ENCODE measurements around the gene SOCS1. TPM values are rescaled to one million over a fixed set of nuclear protein-coding genes. Genes with fewer than 3 reads are reported as not detected.

The SOCS1 gene
- total and polyA plus RNA-seq, 2 experiments from 2014 or later, result 13.1 to 18.6 TPM

DNA sequence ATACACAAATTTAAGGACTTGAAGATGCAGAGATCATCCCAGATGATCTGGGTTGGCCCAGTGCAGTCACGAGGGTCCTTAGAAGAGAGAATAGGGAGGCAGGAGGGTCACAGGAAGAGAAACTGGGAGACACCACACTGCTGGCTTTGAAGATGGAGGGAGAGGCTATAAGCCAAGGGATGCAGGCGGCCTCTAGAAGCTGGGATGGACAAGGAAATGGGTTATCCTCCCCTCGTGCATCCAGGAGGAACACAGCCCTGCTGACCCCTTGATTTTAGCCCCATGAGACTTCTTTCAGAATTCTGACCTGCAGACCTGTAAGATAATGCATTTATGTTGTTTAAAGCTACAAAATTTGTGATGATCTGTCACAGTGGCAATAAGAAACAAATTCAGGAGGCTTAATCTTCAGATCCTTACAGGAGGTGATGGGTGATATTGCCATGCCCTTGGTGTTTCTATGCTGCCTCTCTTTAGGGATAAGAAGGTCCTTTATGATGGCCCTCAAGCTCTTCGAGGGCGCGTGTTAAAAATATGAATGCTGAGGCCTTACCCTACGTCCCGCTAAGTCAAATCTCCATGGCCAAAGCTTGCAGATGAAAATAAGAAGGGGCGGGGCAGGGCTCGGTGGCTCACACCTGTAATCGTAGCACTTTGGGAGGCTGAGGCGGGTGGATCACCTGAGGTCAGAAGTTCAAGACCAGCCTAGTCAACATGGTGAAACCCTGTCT, 21.8 kb upstream of the SOCS1 start:
- Histone ChIP-seq H2AFZ (no peak overlapping the region), H3K27ac (no peak overlapping the region), H3K27me3 (no peaks in the 10 kb centered on the region), H3K4me3 (no peak overlapping the region), H3K4me2 (no peak overlapping the region), H3K4me1 (ENCODE audit: insufficient read depth) (peaks cover 15% of the 10 kb centered on the region), H3K9me2 (replicated peaks; ENCODE audit: insufficient read depth) (no peaks in the 10 kb centered on the region), H3K9me3 (ENCODE audit: low read depth) (no peaks in the 10 kb centered on the region), H3K36me3 (replicated peaks; ENCODE audit: insufficient read depth, low read depth) (no peaks in the 10 kb centered on the region), H4K20me1 (ENCODE audit: insufficient read depth, poor library complexity, severe bottlenecking) (no peaks in the 10 kb centered on the region), H3K79me2 (no peaks in the 10 kb centered on the region)
- WGBS (ENCODE audit: low lambda C conversion rate, missing lambda C conversion rate), result 90% methylated on average over 12 of the region's 12 CpGs
- no peak for DNase-seq (ENCODE audit: low spot score)
- TF ChIP-seq, protein P1, sequence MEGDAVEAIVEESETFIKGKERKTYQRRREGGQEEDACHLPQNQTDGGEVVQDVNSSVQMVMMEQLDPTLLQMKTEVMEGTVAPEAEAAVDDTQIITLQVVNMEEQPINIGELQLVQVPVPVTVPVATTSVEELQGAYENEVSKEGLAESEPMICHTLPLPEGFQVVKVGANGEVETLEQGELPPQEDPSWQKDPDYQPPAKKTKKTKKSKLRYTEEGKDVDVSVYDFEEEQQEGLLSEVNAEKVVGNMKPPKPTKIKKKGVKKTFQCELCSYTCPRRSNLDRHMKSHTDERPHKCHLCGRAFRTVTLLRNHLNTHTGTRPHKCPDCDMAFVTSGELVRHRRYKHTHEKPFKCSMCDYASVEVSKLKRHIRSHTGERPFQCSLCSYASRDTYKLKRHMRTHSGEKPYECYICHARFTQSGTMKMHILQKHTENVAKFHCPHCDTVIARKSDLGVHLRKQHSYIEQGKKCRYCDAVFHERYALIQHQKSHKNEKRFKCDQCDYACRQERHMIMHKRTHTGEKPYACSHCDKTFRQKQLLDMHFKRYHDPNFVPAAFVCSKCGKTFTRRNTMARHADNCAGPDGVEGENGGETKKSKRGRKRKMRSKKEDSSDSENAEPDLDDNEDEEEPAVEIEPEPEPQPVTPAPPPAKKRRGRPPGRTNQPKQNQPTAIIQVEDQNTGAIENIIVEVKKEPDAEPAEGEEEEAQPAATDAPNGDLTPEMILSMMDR (IDR thresholded peaks at IDR 0.05; ENCODE audit: poor library complexity), result no peak
- TF ChIP-seq EZH2phosphoT487 (IDR thresholded peaks at IDR 0.05; ENCODE audit: low read depth, severe bottlenecking, unreplicated experiment) (no peak), EZH2 (IDR thresholded peaks at IDR 0.05; ENCODE audit: borderline replicate concordance) (no peak)

DNA sequence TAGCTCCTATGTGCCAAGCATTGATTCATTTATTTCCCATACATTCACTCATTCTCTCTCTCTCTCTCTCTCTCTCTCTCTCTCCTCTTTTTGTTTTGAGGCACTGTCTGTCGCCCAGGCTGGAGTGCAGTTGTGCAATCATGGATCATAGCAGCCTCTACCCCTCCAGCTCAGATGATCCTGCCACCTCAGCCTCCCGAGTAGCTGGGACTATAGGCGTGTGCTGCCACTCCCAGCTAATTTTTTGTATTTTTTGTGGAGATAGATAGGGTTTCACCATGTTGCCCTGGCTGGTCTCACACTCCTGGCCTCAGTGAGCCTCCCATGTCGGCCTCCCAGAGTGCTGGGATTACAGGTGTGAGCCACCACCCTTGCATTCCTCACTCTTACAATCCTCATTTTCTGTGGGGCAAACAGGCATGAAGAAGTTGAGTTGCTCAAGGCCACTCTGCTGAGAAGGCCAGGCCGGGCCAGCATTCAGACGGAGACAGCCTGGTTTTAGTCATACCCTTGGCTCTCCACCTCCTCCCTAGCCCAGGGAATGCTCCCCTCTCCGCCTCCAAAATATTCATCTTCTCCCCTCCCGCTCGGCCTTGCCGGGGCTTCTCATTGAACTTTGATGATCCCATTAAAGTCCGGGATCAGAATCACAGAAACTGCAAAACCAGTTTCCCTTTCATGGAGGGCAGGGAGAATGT, 21.0 kb upstream of the SOCS1 start:
- Histone ChIP-seq H3K36me3 (replicated peaks; ENCODE audit: insufficient read depth, low read depth) (no peaks in the 10 kb centered on the region), H3K9me3 (ENCODE audit: low read depth) (no peaks in the 10 kb centered on the region), H3K27me3 (no peaks in the 10 kb centered on the region), H4K20me1 (ENCODE audit: insufficient read depth, poor library complexity, severe bottlenecking) (no peaks in the 10 kb centered on the region), H3K4me2 (no peak overlapping the region), H3K4me1 (ENCODE audit: insufficient read depth) (peaks cover 15% of the 10 kb centered on the region), H3K79me2 (no peaks in the 10 kb centered on the region), H3K27ac (no peak overlapping the region), H3K9me2 (replicated peaks; ENCODE audit: insufficient read depth) (no peaks in the 10 kb centered on the region), H2AFZ (no peak overlapping the region), H3K4me3 (no peak overlapping the region)
- no peak for DNase-seq (ENCODE audit: low spot score)
- 91% methylated on average over 11 of the region's 11 CpGs for WGBS (ENCODE audit: low lambda C conversion rate, missing lambda C conversion rate)
- TF ChIP-seq EZH2phosphoT487 (IDR thresholded peaks at IDR 0.05; ENCODE audit: low read depth, severe bottlenecking, unreplicated experiment), result no peak
- no peak for TF ChIP-seq EZH2 (IDR thresholded peaks at IDR 0.05; ENCODE audit: borderline replicate concordance)
- TF ChIP-seq, protein P1 (IDR thresholded peaks at IDR 0.05; ENCODE audit: poor library complexity), result no peak

DNA sequence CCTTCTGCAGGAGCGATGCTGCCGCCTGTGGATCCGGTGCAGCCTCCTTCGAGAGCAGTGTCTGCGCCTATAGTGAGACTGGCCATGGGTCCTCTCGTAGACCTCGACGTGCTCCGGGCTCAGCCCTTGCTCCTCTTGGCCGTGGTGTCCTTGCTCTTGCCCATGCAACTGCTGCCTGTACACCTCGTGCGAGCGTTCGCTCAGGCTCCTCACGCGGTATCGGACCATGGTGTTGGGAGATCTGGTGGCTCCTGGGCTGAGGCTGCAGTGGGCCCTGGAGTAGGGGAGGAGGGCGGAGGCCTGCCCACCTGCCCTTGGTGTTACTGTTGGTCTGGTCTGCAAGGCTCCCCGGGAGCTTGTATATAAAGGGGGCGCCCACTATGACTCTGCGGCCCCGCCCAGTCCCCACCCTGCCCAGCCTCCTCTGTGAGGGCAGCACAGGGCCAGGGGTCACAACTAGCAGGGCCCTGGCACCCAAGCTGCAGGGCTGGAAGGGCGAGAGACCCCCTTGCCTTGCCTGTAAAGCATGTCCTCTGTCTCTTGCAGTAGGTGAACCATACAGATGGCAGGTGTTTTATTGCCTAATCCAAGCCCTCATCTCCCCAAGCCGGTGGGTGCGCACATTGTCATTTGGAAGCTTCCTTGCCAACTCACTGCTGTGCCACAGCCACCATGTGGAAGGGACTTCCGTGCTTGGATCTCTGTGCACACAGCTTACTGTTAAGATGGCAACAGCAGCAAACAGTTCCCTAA, 20.3 kb upstream of the SOCS1 start, which contains the start of gene PRM2:
TSS of gene PRM2 (minus strand) at position 338 of the 753 bp plus-strand sequence. CDS start at position 228, 110 bp downstream.
- H3K27me3 ChIP-seq, result no peaks in the 10 kb centered on the region
- H3K36me3 ChIP-seq (replicated peaks; ENCODE audit: insufficient read depth, low read depth), result no peaks in the 10 kb centered on the region
- TF ChIP-seq, protein P1 (IDR thresholded peaks at IDR 0.05; ENCODE audit: poor library complexity), result no peak
- TF ChIP-seq EZH2phosphoT487 (IDR thresholded peaks at IDR 0.05; ENCODE audit: low read depth, severe bottlenecking, unreplicated experiment), result no peak
- TF ChIP-seq EZH2 (IDR thresholded peaks at IDR 0.05; ENCODE audit: borderline replicate concordance), result no peak
- H3K4me3 ChIP-seq, result no peak within 1 kb of the TSS
- no peak within 1 kb of the TSS for H3K27ac ChIP-seq
- WGBS (ENCODE audit: low lambda C conversion rate, missing lambda C conversion rate), result 98% methylated on average over 15 of the region's 26 CpGs
- H3K4me2 ChIP-seq, result no peak within 1 kb of the TSS
- no peaks in the 10 kb centered on the region for H4K20me1 ChIP-seq (ENCODE audit: insufficient read depth, poor library complexity, severe bottlenecking)
- no peaks in the 10 kb centered on the region for H3K9me3 ChIP-seq (ENCODE audit: low read depth)
- no peaks in the 10 kb centered on the region for H3K9me2 ChIP-seq (replicated peaks; ENCODE audit: insufficient read depth)
- H2AFZ ChIP-seq, result no peak within 1 kb of the TSS
- no peaks in the 10 kb centered on the region for H3K79me2 ChIP-seq
- DNase-seq (ENCODE audit: low spot score), result no peak
- H3K4me1 ChIP-seq (ENCODE audit: insufficient read depth), result peaks cover 15% of the 10 kb centered on the region
